ENCODE measurements around the gene TIGAR.

Gene TIGAR

DNA sequence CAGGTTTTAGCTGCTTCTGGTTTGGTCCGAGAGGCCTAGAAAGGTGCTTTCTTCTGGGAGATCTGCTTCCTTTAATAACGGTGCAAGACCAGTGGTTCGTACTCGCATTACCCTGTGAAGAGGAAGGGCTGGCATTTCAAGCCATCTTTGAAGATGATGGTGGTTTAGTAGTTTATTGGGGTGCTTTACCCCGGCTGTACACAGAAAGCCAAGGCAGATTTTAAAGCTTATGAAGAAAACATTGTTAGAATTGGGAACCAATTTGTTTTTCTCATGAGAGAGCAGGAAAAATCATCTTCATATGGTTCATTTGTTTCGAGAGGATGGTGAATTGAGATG, 43.8 kb upstream of the TIGAR start:
- no peak for ATAC-seq
- TF ChIP-seq SNAI2 (CRISPR knock-in tag; IDR thresholded peaks at IDR 0.05) (no peak), ZFP30 (CRISPR knock-in tag; IDR thresholded peaks at IDR 0.05) (no peak), ZNF70 (CRISPR knock-in tag; IDR thresholded peaks at IDR 0.05) (no peak), BACH2 (CRISPR knock-in tag; IDR thresholded peaks at IDR 0.05; ENCODE audit: borderline replicate concordance) (no peak)
- TF ChIP-seq, protein P1, sequence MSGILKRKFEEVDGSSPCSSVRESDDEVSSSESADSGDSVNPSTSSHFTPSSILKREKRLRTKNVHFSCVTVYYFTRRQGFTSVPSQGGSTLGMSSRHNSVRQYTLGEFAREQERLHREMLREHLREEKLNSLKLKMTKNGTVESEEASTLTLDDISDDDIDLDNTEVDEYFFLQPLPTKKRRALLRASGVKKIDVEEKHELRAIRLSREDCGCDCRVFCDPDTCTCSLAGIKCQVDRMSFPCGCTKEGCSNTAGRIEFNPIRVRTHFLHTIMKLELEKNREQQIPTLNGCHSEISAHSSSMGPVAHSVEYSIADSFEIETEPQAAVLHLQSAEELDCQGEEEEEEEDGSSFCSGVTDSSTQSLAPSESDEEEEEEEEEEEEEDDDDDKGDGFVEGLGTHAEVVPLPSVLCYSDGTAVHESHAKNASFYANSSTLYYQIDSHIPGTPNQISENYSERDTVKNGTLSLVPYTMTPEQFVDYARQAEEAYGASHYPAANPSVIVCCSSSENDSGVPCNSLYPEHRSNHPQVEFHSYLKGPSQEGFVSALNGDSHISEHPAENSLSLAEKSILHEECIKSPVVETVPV (CRISPR knock-in tag; IDR thresholded peaks at IDR 0.05), result no peak
- TF ChIP-seq, protein P2, sequence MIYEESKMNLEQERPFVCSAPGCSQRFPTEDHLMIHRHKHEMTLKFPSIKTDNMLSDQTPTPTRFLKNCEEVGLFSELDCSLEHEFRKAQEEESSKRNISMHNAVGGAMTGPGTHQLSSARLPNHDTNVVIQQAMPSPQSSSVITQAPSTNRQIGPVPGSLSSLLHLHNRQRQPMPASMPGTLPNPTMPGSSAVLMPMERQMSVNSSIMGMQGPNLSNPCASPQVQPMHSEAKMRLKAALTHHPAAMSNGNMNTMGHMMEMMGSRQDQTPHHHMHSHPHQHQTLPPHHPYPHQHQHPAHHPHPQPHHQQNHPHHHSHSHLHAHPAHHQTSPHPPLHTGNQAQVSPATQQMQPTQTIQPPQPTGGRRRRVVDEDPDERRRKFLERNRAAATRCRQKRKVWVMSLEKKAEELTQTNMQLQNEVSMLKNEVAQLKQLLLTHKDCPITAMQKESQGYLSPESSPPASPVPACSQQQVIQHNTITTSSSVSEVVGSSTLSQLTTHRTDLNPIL (CRISPR knock-in tag; IDR thresholded peaks at IDR 0.05; ENCODE audit: low read depth), result no peak; the same call in 1 of the 2 replicates
- TF ChIP-seq, protein P3, sequence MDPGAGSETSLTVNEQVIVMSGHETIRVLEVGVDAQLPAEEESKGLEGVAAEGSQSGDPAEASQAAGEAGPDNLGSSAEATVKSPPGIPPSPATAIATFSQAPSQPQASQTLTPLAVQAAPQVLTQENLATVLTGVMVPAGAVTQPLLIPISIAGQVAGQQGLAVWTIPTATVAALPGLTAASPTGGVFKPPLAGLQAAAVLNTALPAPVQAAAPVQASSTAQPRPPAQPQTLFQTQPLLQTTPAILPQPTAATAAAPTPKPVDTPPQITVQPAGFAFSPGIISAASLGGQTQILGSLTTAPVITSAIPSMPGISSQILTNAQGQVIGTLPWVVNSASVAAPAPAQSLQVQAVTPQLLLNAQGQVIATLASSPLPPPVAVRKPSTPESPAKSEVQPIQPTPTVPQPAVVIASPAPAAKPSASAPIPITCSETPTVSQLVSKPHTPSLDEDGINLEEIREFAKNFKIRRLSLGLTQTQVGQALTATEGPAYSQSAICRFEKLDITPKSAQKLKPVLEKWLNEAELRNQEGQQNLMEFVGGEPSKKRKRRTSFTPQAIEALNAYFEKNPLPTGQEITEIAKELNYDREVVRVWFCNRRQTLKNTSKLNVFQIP (CRISPR knock-in tag; IDR thresholded peaks at IDR 0.05; ENCODE audit: borderline replicate concordance, low read depth), result no peak

DNA sequence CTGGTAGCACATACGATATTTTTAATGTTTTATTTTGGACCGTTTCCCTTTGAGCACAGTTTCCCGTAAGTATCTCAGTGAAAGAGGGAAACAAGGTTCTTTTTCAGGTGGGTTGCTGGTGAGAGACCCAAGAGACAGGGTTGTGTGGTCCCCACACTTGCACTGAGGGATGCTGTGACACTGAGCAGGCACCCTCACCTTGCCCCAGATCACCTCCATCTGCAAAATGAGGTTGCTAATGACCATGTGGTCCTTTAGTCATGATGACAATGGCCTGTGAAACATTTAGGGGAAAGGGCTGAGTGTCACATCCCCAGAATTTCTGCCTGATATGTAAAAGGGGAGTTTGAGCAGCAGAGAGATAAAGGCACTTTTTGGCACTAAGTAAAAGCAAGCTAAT, 43.2 kb upstream of the TIGAR start:
- TF ChIP-seq, protein P2 (CRISPR knock-in tag; IDR thresholded peaks at IDR 0.05; ENCODE audit: low read depth), result no peak
- no peak for TF ChIP-seq ZNF70 (CRISPR knock-in tag; IDR thresholded peaks at IDR 0.05)
- TF ChIP-seq ZNF565 (CRISPR knock-in tag; conservative IDR thresholded peaks at IDR 0.05; ENCODE audit: low read depth), result no peak
- TF ChIP-seq, protein P3 (CRISPR knock-in tag; IDR thresholded peaks at IDR 0.05; ENCODE audit: borderline replicate concordance, low read depth), result no peak
- TF ChIP-seq ZFP30 (CRISPR knock-in tag; IDR thresholded peaks at IDR 0.05), result no peak
- TF ChIP-seq ARNTL (CRISPR knock-in tag; IDR thresholded peaks at IDR 0.05; ENCODE audit: borderline replicate concordance, low read depth), result no peak
- TF ChIP-seq, protein P4, sequence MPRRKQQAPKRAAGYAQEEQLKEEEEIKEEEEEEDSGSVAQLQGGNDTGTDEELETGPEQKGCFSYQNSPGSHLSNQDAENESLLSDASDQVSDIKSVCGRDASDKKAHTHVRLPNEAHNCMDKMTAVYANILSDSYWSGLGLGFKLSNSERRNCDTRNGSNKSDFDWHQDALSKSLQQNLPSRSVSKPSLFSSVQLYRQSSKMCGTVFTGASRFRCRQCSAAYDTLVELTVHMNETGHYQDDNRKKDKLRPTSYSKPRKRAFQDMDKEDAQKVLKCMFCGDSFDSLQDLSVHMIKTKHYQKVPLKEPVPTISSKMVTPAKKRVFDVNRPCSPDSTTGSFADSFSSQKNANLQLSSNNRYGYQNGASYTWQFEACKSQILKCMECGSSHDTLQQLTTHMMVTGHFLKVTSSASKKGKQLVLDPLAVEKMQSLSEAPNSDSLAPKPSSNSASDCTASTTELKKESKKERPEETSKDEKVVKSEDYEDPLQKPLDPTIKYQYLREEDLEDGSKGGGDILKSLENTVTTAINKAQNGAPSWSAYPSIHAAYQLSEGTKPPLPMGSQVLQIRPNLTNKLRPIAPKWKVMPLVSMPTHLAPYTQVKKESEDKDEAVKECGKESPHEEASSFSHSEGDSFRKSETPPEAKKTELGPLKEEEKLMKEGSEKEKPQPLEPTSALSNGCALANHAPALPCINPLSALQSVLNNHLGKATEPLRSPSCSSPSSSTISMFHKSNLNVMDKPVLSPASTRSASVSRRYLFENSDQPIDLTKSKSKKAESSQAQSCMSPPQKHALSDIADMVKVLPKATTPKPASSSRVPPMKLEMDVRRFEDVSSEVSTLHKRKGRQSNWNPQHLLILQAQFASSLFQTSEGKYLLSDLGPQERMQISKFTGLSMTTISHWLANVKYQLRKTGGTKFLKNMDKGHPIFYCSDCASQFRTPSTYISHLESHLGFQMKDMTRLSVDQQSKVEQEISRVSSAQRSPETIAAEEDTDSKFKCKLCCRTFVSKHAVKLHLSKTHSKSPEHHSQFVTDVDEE (CRISPR knock-in tag; IDR thresholded peaks at IDR 0.05), result no peak
- TF ChIP-seq, protein P5, sequence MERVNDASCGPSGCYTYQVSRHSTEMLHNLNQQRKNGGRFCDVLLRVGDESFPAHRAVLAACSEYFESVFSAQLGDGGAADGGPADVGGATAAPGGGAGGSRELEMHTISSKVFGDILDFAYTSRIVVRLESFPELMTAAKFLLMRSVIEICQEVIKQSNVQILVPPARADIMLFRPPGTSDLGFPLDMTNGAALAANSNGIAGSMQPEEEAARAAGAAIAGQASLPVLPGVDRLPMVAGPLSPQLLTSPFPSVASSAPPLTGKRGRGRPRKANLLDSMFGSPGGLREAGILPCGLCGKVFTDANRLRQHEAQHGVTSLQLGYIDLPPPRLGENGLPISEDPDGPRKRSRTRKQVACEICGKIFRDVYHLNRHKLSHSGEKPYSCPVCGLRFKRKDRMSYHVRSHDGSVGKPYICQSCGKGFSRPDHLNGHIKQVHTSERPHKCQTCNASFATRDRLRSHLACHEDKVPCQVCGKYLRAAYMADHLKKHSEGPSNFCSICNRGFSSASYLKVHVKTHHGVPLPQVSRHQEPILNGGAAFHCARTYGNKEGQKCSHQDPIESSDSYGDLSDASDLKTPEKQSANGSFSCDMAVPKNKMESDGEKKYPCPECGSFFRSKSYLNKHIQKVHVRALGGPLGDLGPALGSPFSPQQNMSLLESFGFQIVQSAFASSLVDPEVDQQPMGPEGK (CRISPR knock-in tag; IDR thresholded peaks at IDR 0.05; ENCODE audit: borderline replicate concordance), result no peak
- no peak for TF ChIP-seq ZC3H10 (CRISPR knock-in tag; IDR thresholded peaks at IDR 0.05)
- ATAC-seq, result no peak

DNA sequence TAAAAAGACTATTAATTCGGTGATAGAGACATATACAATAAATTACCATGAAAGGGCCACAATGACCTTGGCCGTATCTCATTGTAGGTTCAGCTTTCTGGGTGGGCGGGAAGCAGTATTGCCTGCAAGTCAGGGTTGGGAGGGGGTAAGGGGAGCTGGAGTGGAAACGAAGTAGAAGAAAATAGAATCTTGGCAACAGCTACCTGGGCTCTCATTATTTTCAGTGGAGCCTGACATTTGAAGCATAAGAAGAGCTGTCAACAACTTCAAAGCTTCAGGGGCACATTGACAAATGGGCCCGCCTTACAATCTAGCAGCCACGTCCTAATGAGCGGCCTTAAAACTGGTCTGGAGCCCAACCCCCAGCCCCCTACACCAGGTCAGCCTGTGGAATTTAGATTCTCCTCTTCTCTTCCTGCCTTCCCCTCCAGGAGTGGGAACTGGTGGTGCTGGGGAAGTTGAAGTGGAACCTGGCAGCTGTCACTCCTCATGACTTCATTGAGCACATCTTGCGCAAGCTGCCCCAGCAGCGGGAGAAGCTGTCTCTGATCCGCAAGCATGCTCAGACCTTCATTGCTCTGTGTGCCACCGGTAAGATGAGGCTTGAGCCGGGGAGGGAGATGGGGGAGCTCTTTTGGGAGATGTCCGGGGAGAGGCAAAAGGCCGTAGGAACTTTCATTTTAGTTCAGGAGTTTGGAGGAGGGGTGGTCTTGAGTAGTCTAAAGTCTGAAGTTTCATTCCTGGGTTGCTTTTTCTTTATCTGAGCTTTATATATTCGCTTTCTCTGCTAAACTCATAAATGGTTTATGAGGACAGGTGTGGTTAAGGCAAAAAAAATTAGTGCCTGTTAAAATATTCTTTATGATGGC, 42.5 kb upstream of the TIGAR start:
- ATAC-seq, result no peak
- TF ChIP-seq ZNF565 (CRISPR knock-in tag; conservative IDR thresholded peaks at IDR 0.05; ENCODE audit: low read depth), result no peak
- no peak for TF ChIP-seq TOX (CRISPR knock-in tag; IDR thresholded peaks at IDR 0.05; ENCODE audit: borderline replicate concordance)
- TF ChIP-seq OSR1 (CRISPR knock-in tag; IDR thresholded peaks at IDR 0.05), result no peak
- TF ChIP-seq BACH2 (CRISPR knock-in tag; IDR thresholded peaks at IDR 0.05; ENCODE audit: borderline replicate concordance), result no peak
- TF ChIP-seq, protein P3 (CRISPR knock-in tag; IDR thresholded peaks at IDR 0.05; ENCODE audit: borderline replicate concordance, low read depth), result no peak
- TF ChIP-seq, protein P5 (CRISPR knock-in tag; IDR thresholded peaks at IDR 0.05; ENCODE audit: borderline replicate concordance), result no peak
